ENCODE data around the gene YOD1. TPM values are rescaled to one million over a fixed set of nuclear protein-coding genes. Genes with fewer than 3 reads are reported as not detected.

The YOD1 gene
- total RNA-seq, 2 experiments from 2014 or later = 6.3 to 7.2 TPM

DNA sequence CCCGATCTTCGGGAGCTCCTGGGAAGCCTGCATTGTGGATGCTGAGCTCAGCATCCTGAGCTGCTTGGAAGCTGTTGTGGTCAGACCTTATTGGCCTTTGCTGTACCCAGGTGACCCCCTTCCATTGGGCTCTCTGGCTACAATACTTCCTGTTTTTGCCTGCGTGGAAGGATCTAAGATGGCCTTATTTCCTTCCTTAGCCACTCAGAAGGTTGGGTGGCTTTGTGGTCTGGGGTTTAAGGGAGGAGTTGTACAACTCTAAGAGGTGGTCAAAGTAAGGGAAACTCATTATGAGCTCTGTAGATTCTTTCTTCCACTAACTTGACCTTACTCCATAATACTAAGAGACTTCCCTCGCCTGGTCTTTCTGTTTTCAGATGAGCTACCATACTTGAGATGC is 19.8 kb upstream of the YOD1 start:
- Mint-ChIP-seq H3K36me3 (no peaks in the 10 kb centered on the region), H3K4me3 (no peak overlapping the region), H3K27ac (no peak overlapping the region), H3K27me3 (peaks cover 1% of the 10 kb centered on the region), H3K9me3 (no peaks in the 10 kb centered on the region), H3K4me1 (ENCODE audit: low read depth) (peaks cover 7% of the 10 kb centered on the region)
- DNase-seq = no peak
- ChIA-PET POLR2A (no interaction called here), CTCF (interaction anchor here (0.7 to 2.2 kb wide), 4 partner anchors 11 to 178 kb away, joined by 3 to 6 read pairs (median 4); no protein-coding TSS in a partner anchor)
- intact Hi-C loops (cut with micrococcal nuclease) = no loop called here

DNA sequence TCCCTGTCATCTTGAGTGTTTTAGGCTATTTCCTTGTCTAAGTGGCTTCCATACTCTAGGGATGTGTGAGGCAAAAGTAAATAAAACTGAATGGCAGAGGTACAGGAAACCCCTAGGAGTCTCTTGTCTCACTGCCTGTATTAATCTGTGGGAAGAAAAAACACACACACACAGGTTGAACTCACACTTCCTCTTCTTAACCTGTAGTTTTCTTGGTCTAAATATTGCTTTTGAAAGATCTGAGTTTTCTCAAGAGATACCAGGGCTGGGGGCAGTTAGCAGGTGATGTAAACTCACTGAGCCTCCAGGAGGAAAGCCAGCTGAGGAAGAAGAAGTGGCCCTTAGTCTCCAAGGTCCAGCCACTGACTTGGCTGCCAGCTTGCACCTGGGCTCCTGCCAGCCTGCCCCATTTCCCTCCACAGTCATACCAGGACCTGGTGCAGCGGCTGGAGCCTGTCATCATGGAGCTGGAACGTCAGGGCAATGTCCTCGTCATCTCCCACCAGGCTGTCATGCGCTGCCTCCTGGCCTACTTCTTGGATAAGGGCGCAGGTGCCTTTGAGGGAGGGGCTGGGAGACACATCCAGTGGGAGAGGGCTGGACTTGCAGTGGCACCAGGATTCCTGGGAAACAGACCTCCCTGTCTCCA is 19.0 kb upstream of the YOD1 start:
- H3K27me3 Mint-ChIP-seq = no peaks in the 10 kb centered on the region
- ChIA-PET CTCF (interaction anchor here (2.2 kb wide), 1 partner anchor 20 kb away, joined by 6 read pairs; no protein-coding TSS in a partner anchor), POLR2A (no interaction called here)
- H3K9me3 Mint-ChIP-seq = no peaks in the 10 kb centered on the region
- H3K4me3 Mint-ChIP-seq = no peak overlapping the region
- no peak overlapping the region for H3K27ac Mint-ChIP-seq
- H3K4me1 Mint-ChIP-seq (ENCODE audit: low read depth) = peaks cover 7% of the 10 kb centered on the region
- DNase-seq = no peak
- no peaks in the 10 kb centered on the region for H3K36me3 Mint-ChIP-seq
- intact Hi-C loops (cut with micrococcal nuclease) = no loop called here

DNA sequence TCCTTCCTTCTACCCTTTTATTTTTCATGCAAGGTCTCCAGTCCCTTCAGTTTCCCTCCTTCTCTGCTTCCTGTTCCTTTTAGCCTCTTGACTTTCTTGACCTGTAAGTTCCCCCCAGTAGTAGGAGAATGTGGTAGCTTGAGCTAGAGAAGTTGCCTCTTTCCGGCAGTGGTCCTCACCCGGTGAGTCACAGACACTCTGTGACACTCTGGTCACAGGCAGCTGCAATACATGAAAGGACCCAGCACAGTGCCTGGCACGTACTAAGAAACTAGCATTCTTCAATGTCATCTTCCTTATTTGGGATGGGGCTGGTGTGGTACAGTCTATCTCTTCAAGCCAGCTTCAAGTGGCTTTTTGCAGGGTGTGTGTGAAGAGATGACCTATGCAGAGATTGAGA is 18.1 kb upstream of the YOD1 start:
- ChIA-PET CTCF (interaction anchor here (2.2 kb wide), 1 partner anchor 19 kb away, joined by 6 read pairs; no protein-coding TSS in a partner anchor), POLR2A (no interaction called here)
- Mint-ChIP-seq H3K4me3 (no peak overlapping the region), H3K36me3 (no peaks in the 10 kb centered on the region), H3K9me3 (no peaks in the 10 kb centered on the region), H3K27me3 (no peaks in the 10 kb centered on the region), H3K4me1 (ENCODE audit: low read depth) (peaks cover 7% of the 10 kb centered on the region), H3K27ac (no peak overlapping the region)
- no peak for DNase-seq
- intact Hi-C loops (cut with micrococcal nuclease) = no loop called here

DNA sequence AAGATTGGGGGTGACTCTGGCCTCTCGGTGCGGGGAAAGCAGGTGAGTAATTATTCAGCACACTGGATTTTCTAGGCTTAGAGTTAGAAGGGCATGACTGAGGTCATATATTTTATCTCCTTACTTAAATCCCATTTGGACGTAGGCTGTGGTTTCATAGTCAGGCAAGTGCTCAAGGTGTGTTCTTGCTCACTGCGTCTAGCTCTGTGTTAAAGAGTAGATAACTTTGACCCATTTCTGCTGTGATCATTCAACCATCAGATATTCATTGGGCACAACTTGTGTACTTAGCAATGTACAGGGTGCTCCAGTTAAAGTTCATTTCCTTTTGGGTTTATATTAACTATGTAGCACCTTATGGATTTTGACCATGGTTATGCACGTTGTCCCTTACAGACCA is 16.7 kb upstream of the YOD1 start:
- no peaks in the 10 kb centered on the region for H3K36me3 Mint-ChIP-seq
- no peaks in the 10 kb centered on the region for H3K9me3 Mint-ChIP-seq
- no peak for DNase-seq
- intact Hi-C loops (cut with micrococcal nuclease) = no loop called here
- peaks cover 7% of the 10 kb centered on the region for H3K4me1 Mint-ChIP-seq (ENCODE audit: low read depth)
- POLR2A ChIA-PET = interaction anchor here (0.6 kb wide), 1 partner anchor 23 kb away, joined by 3 read pairs; no protein-coding TSS in a partner anchor
- H3K4me3 Mint-ChIP-seq = no peak overlapping the region
- H3K27ac Mint-ChIP-seq = no peak overlapping the region
- H3K27me3 Mint-ChIP-seq = no peaks in the 10 kb centered on the region
- CTCF ChIA-PET = interaction anchor here (0.7 to 1.1 kb wide), 2 partner anchors 333 to 337 kb away, joined by 3 read pairs; no protein-coding TSS in a partner anchor

DNA sequence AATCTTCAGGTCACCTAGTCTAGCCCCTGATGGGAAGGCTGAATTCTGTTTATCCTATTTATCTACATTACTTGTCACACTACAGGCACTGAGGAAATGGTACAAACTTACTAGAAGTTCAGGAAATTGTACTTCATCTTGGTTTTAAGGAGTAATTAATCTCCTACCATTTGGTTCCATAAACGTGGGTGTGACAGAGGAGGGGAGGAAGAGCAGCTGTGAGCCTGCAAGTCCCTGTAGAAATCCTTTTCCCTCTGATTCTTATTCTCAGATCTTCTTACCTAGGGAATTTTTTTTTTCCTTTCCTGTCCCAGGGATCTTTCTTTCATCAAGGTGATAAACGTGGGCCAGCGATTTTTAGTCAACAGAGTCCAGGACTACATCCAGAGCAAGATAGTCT is 16.2 kb upstream of the YOD1 start:
- Mint-ChIP-seq H3K27ac (no peak overlapping the region), H3K4me3 (no peak overlapping the region), H3K9me3 (no peaks in the 10 kb centered on the region), H3K36me3 (no peaks in the 10 kb centered on the region), H3K27me3 (no peaks in the 10 kb centered on the region), H3K4me1 (ENCODE audit: low read depth) (peaks cover 7% of the 10 kb centered on the region)
- DNase-seq = no peak
- intact Hi-C loops (cut with micrococcal nuclease) = no loop called here
- ChIA-PET POLR2A (no interaction called here), CTCF (no interaction called here)

DNA sequence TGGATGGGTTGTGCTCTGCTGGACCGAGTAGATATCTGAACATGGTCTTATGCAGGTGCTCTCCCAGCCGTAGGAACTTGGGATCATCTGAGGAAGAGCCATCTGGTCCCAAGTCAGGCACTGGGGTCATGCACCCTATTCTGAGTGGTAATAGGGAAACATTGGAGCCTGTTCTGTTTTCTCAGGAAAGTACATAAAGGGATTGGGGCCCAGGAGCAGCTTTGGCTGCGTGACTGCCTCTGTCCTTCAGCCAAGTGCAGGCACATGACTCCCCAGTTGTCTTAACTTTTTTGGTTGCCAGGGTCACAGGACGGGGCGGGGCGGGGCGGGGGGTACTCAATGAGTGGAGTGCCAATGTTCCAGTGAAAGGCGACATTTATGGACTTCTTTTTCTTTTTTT is 13.6 kb upstream of the YOD1 start:
- POLR2A ChIA-PET = no interaction called here
- no peak overlapping the region for H3K27ac Mint-ChIP-seq
- no peaks in the 10 kb centered on the region for H3K27me3 Mint-ChIP-seq
- no peaks in the 10 kb centered on the region for H3K4me1 Mint-ChIP-seq (ENCODE audit: low read depth)
- CTCF ChIA-PET = no interaction called here
- H3K9me3 Mint-ChIP-seq = no peaks in the 10 kb centered on the region
- no peak overlapping the region for H3K4me3 Mint-ChIP-seq
- no peak for DNase-seq
- no peaks in the 10 kb centered on the region for H3K36me3 Mint-ChIP-seq
- intact Hi-C loops (cut with micrococcal nuclease) = no loop called here

DNA sequence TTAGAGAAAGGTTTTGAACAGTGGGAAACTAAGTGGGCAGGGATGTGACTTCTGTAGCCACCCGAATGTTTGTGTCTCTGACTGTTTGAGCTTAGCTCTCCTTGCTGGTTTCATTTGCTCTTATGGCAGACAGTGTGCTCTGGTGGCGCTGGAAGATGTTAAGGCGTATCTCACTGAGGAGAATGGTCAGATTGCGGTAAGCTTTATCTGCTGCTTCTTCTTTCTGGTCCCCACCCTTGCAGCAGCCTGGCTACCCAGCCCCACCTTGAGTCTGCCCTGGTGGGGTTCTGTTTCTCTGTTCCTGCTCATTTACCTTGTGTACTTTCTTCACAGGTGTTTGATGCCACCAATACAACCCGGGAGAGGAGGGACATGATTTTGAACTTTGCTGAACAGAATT is 12.0 kb upstream of the YOD1 start:
- no peaks in the 10 kb centered on the region for H3K36me3 Mint-ChIP-seq
- H3K9me3 Mint-ChIP-seq = no peaks in the 10 kb centered on the region
- no peak overlapping the region for H3K27ac Mint-ChIP-seq
- no peak for DNase-seq
- no peaks in the 10 kb centered on the region for H3K4me1 Mint-ChIP-seq (ENCODE audit: low read depth)
- POLR2A ChIA-PET = no interaction called here
- CTCF ChIA-PET = no interaction called here
- intact Hi-C loops (cut with micrococcal nuclease) = no loop called here
- H3K27me3 Mint-ChIP-seq = no peaks in the 10 kb centered on the region
- H3K4me3 Mint-ChIP-seq = no peak overlapping the region

DNA sequence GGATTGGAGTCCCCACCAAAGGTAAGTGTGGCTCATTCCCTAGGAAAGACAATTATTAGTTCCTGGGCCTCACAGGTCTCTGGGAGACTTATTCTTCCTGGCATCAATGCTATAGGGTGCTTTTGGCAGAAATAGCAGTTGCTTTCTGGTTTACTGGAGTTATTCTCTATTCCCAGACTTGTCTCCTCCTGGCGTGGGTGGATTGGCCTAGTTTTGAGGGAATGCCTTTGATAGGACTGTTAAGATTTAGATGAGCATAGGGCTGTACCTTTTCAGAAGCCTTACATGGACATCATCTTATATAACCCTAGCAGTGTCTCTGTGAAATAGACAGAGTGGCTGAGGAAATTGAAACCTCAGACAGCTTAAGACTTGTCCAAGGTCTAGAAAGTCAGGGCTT is 11.1 kb upstream of the YOD1 start:
- Mint-ChIP-seq H3K9me3 (no peaks in the 10 kb centered on the region), H3K4me1 (ENCODE audit: low read depth) (no peaks in the 10 kb centered on the region), H3K27ac (no peak overlapping the region), H3K36me3 (no peaks in the 10 kb centered on the region), H3K27me3 (no peaks in the 10 kb centered on the region), H3K4me3 (no peak overlapping the region)
- intact Hi-C loops (cut with micrococcal nuclease) = no loop called here
- ChIA-PET CTCF (no interaction called here), POLR2A (no interaction called here)
- DNase-seq = no peak

DNA sequence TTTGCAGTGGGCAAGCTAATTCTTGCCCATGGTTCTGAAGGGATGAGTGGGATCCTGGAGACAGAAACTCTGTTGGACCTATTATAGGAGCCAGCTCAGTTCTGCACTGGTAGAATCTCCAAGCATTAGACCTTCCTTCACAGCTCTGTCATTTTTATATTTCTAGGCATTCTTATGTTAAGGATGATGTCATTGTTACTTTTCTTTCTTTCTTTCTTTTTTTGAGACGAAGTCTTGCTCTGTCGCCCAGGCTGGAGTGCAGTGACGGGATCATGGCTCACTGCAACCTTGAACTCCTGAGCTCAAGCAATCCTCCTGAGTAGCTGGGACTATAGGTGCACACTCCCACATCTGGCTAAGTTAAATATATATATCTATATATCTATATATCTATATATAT is 9.6 kb upstream of the YOD1 start:
- intact Hi-C loops (cut with micrococcal nuclease) = no loop called here
- no peak overlapping the region for H3K27ac Mint-ChIP-seq
- no peaks in the 10 kb centered on the region for H3K4me1 Mint-ChIP-seq (ENCODE audit: low read depth)
- DNase-seq = no peak
- no peaks in the 10 kb centered on the region for H3K9me3 Mint-ChIP-seq
- ChIA-PET CTCF (interaction anchor here (0.8 to 1.6 kb wide), 4 partner anchors 11 to 344 kb away, joined by 3 to 7 read pairs (median 4); no protein-coding TSS in a partner anchor), POLR2A (no interaction called here)
- H3K27me3 Mint-ChIP-seq = no peaks in the 10 kb centered on the region
- no peak overlapping the region for H3K4me3 Mint-ChIP-seq
- H3K36me3 Mint-ChIP-seq = no peaks in the 10 kb centered on the region

DNA sequence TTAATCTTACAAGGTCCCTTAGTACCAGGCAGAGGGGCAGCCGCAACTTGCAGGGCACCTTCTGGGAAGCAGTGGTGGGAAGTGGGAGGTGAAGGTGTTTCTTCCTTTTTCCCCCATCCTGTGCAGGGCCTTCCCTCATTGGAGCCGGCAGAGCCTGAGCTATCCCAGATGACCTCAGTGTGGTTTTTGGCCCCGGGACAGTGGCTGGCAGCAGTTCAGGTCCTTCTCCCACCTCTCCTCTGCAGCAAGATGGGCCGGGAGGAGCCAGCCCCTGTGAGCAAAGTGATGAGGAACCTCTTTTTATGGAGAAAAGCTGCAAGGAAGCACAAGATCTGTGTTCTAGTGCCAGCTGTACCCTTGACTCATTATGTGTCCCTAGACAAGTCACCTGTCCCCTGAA is 8.9 kb upstream of the YOD1 start:
- no peaks in the 10 kb centered on the region for H3K4me1 Mint-ChIP-seq (ENCODE audit: low read depth)

DNA sequence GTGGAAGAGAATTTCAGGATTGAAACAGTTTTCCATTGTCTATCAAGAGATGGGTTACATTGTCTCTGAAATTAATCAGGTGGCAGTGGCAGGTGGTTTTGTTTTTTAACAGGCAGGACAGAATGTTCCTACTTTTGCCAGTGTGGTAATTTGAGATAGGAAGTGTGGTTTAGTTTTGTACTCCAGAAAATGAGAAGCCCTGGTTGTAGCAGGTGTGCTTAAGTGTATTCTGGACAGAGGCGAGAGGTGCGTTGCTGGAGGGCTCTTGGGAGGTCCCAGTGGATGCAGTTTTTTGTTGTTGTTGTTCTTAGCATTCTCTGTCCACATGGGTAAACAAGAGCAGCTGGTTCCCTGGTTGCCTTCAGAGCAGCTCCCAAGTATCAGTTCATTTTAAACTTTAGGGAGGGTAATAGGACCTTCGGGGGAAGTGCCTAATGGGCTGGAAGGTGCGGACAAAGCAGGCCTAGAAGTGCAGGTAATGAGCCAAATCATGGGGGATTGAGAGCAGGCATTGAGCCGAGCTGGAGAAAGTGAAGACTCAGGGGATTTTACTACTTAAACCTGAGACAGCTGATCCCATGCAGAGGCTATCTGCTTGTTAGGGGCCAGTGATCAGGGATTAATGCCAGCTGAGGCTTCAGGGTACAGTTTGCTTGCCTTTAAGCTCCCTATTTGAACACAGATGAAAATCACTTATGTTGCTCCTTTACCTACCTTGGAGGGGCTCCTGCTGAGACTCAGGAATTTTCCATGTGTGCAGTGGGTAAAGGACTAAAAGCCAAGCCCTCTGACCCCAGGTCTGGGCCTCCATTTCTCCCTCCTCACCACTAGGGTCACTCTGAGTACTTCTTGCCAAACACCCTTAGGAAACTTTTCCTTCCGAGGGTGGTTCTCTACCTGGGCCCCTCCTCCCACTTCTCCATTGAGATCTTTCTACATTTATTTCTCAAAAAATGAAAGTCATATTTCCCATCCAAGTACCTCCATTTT is 8.2 kb upstream of the YOD1 start:
- no peak for DNase-seq
- intact Hi-C loops (cut with micrococcal nuclease) = no loop called here
- Mint-ChIP-seq H3K9me3 (no peaks in the 10 kb centered on the region), H3K36me3 (no peaks in the 10 kb centered on the region), H3K4me1 (ENCODE audit: low read depth) (no peaks in the 10 kb centered on the region), H3K27me3 (no peaks in the 10 kb centered on the region), H3K4me3 (no peak overlapping the region), H3K27ac (no peak overlapping the region)
- CTCF ChIA-PET = interaction anchor here (0.8 to 1.2 kb wide), 3 partner anchors 9 to 25 kb away, joined by 3 to 4 read pairs (median 3); no protein-coding TSS in a partner anchor
- POLR2A ChIA-PET = no interaction called here

More for the DNA sequence above, 8.9 kb upstream of the YOD1 start:
- ChIA-PET CTCF (interaction anchor here (0.8 to 1.6 kb wide), 5 partner anchors 10 to 345 kb away, joined by 3 to 7 read pairs (median 4); no protein-coding TSS in a partner anchor), POLR2A (no interaction called here)
- DNase-seq = no peak
- Mint-ChIP-seq H3K27me3 (no peaks in the 10 kb centered on the region), H3K27ac (no peak overlapping the region), H3K4me3 (no peak overlapping the region), H3K36me3 (no peaks in the 10 kb centered on the region), H3K9me3 (no peaks in the 10 kb centered on the region)
- intact Hi-C loops (cut with micrococcal nuclease) = no loop called here

DNA sequence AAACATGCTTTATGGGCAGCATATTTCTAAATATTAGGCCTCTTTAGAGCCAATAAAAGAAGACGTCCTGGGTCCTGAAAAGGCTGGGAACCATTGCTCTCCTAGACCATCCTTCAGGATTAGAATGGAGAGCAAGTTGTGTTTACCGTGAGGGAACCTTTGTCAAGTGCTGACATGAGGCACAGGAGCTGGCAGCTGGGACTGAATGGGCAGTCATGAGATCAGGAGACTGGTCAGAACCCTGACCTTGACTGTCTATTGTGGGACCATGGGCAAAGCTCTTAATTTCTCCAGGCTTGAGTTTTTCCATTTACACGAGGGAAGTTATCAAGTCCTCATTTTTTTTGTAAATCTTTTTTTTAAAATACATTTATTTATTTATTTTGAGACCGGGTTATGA is 7.2 kb upstream of the YOD1 start:
- intact Hi-C loops (cut with micrococcal nuclease) = no loop called here
- ChIA-PET CTCF (no interaction called here), POLR2A (no interaction called here)
- H3K36me3 Mint-ChIP-seq = no peaks in the 10 kb centered on the region
- no peak for DNase-seq
- peaks cover 3% of the 10 kb centered on the region for H3K4me1 Mint-ChIP-seq (ENCODE audit: low read depth)
- H3K27ac Mint-ChIP-seq = no peak overlapping the region
- no peaks in the 10 kb centered on the region for H3K9me3 Mint-ChIP-seq
- no peaks in the 10 kb centered on the region for H3K27me3 Mint-ChIP-seq
- H3K4me3 Mint-ChIP-seq = no peak overlapping the region
